Heart right ventricle (tissue), 16 donors: ENCODE measurements around the gene NIT2. TPM values are rescaled to one million over a fixed set of nuclear protein-coding genes. Genes with fewer than 3 reads are reported as not detected.
A peak's percentile ranks its signal among the peaks of the same experiment; 100 is the strongest.

ENCODE experiments used
- ATAC-seq, 8 donors: fragments of 200-7000 bp; cut with Tn5 transposase; one replicate each; pipeline ENCODE4 v1.9.1; 2020; ENCODE audit warnings: mild to moderate bottlenecking in 8 of 8, moderate library complexity in 8 of 8, moderate number of reproducible peaks in 1 of 8
- DNase-seq, 2 donors: peaks; one replicate each; pipeline ENCODE4 v3.0.0-alpha.2; 2020
- H3K27ac ChIP-seq, 10 donors: fragments of 200-600 bp; sonication (generic) in 2 of 10; one replicate each; pipeline versions ENCODE4 v1.5.0 to v1.8.0; 2020 to 2022; ENCODE audit warnings: mild to moderate bottlenecking in 3 of 10
- H3K27me3 ChIP-seq, 7 donors: fragments of 200-600 bp; one replicate each; pipeline ENCODE4 v1.8.0; 2021 to 2022; ENCODE audit warnings: mild to moderate bottlenecking in 2 of 7
- H3K36me3 ChIP-seq, 9 donors: fragments of 200-600 bp; sonication (generic) in 1 of 9; one replicate each; pipeline versions ENCODE4 v1.5.0 to v1.8.0; 2020 to 2022; ENCODE audit warnings: mild to moderate bottlenecking in 2 of 9
- H3K4me1 ChIP-seq, 9 donors: fragments of 200-600 bp; sonication (generic) in 1 of 9; one replicate each; pipeline versions ENCODE4 v1.5.0 to v1.8.0; 2020 to 2022; ENCODE audit warnings: mild to moderate bottlenecking in 4 of 9
- H3K4me3 ChIP-seq, 10 donors: fragments of 200-600 bp; sonication (generic) in 2 of 10; one replicate each; pipeline versions ENCODE4 v1.5.0 to v1.8.0; 2020 to 2022; ENCODE audit warnings: mild to moderate bottlenecking in 7 of 10, moderate library complexity in 2 of 10
- H3K9me3 ChIP-seq, 11 donors: fragments of 200-600 bp in 10 of 11; sonication (generic) in 2 of 11; one replicate each; pipeline versions ENCODE4 v1.5.0 to v1.8.0; 2013 to 2022; ENCODE audit warnings: mild to moderate bottlenecking in 2 of 11, control low read depth in 1 of 11, moderate library complexity in 1 of 11
- WGBS, 2 donors: extraction: QIAGEN DNeasy Blood & Tissue Kit; methylation state at CpG; one replicate each; pipeline ENCODE4 v1.1.7; 2013; ENCODE audit warnings: inconsistent platforms in 1 of 2; 5-methylcytosine and 5-hydroxymethylcytosine counted together
- intact Hi-C, 10 donors: fragments of 100-400 bp; cut with DNase I; formaldehyde crosslinking; loops; one replicate each; pipeline versions ENCODE4 v1.11.1 to v1.14.2; 2022
- polyA plus RNA-seq, 2 donors: library from polyadenylated mRNA; stranded (reverse); fragments of 200-250 nt; gene quantifications; one replicate each; pipeline ENCODE4 v1.2.3, GENCODE V29; 2013
- total RNA-seq, 10 donors: library from RNA; stranded (reverse); fragmentation: NEBNext Ultra II Directional in 3 of 10; extraction: Animal tissue kit (Norgen Biotek cat#: 25700) in 3 of 10; gene quantifications; one replicate each; pipeline versions ENCODE4 v1.2.1 to v1.2.4, GENCODE V29; 2021 to 2023
- TF ChIP-seq, protein P1 (sequence below), 9 donors: fragments of 200-600 bp; sonication (generic) in 2 of 9; IDR thresholded peaks; one replicate each; pipeline versions ENCODE4 v1.5.0 to v1.8.0; 2021 to 2022; ENCODE audit warnings: antibody characterized with exemption in 9 of 9, mild to moderate bottlenecking in 5 of 9, moderate library complexity in 1 of 9
- donor health status: Arrhythmogenic right ventricular cardiomyopathy.
- donor health status: ischemic (EF 13 %, LVEDD 7.1; RV severe dilation, severe dysfunction).
- donor health status: healthy with polysubstance abuse.
- donor health status: DM: no; HTN: yes; CAD: no.
- donor health status: DM: no; HTN: no; CAD: no.
- donor health status: ischemic (EF 25% LVEDD 6.9; RV normal size, moderate dysfunction).
- donor health status: ischemic (EF 25% LVEDD 5.7; RV mildly dilated, moderate dysfunction).
- donor health status: healthy.
- donor health status: DM: yes; HTN: yes; CAD: no.
- donor health status: Ischemic cardiomyopathy.
- donor health status: ischemic (EF 35%, LVEDD 5.7; RV mildly dilated, moderate dysfunction).
- donor health status: nonischemic (EF 11% LVEDD 7.7; RV severe dilation, severe dysfunction).
- donor health status: DM: yes; HTN: yes; CAD: no.
- donor health status: PGD.
- donor health status: ischemic (EF 29% LVEDD 5.4; RV normal size, mild dysfunction).
- donor health status: nonischemic (EF 23%, LVEDD 6.1; RV moderate dilation, normal function).

NIT2 gene
- total and polyA plus RNA-seq, 12 donors: 14.7 to 56.7 (median 44.0) TPM

- ATAC-seq (no peak), DNase-seq (no peak)
- peaks cover 0 to 87% (median 45%) of the 10 kb centered on the region in 9 donors for H3K36me3 ChIP-seq
- H3K27ac ChIP-seq: no peak overlapping the region
- H3K4me3 ChIP-seq: no peak overlapping the region
- TF ChIP-seq, protein P1, sequence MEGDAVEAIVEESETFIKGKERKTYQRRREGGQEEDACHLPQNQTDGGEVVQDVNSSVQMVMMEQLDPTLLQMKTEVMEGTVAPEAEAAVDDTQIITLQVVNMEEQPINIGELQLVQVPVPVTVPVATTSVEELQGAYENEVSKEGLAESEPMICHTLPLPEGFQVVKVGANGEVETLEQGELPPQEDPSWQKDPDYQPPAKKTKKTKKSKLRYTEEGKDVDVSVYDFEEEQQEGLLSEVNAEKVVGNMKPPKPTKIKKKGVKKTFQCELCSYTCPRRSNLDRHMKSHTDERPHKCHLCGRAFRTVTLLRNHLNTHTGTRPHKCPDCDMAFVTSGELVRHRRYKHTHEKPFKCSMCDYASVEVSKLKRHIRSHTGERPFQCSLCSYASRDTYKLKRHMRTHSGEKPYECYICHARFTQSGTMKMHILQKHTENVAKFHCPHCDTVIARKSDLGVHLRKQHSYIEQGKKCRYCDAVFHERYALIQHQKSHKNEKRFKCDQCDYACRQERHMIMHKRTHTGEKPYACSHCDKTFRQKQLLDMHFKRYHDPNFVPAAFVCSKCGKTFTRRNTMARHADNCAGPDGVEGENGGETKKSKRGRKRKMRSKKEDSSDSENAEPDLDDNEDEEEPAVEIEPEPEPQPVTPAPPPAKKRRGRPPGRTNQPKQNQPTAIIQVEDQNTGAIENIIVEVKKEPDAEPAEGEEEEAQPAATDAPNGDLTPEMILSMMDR (IDR thresholded peaks at IDR 0.05): no peak
- WGBS, 2 donors: 88 to 90% methylated on average over 8 of the region's 8 CpGs
- H3K4me1 ChIP-seq: peaks cover 0 to 34% (median 10%) of the 10 kb centered on the region in 9 donors
- intact Hi-C loops: no loop called here
- peaks cover 0 to 17% (median 11%) of the 10 kb centered on the region in 11 donors for H3K9me3 ChIP-seq
- H3K27me3 ChIP-seq: no peaks in the 10 kb centered on the region
These were observed 50.4 kb downstream of the NIT2 start for GRCh38 chr3:100384733-100385525.

- Histone ChIP-seq H3K9me3 (peaks cover 0 to 18% (median 11%) of the 10 kb centered on the region in 11 donors), H3K36me3 (peaks cover 0 to 77% (median 29%) of the 10 kb centered on the region in 9 donors), H3K4me3 (no peak overlapping the region), H3K27ac (peak overlapping the region in 5 of 10 donors; percentile 16 to 66 (median 35)), H3K27me3 (no peaks in the 10 kb centered on the region), H3K4me1 (peaks cover 0 to 34% (median 10%) of the 10 kb centered on the region in 9 donors)
- ATAC-seq (peak in 6 of 8 donors; percentile 51 to 84 (median 68)), DNase-seq (no peak)
- intact Hi-C loops: no loop called here
- TF ChIP-seq, protein P1 (IDR thresholded peaks at IDR 0.05): no peak
These were observed 52.0 kb downstream of the NIT2 start for GRCh38 chr3:100386437-100387074.

- Histone ChIP-seq H3K27me3 (no peaks in the 10 kb centered on the region), H3K4me1 (peaks cover 0 to 30% (median 10%) of the 10 kb centered on the region in 9 donors), H3K4me3 (no peak overlapping the region), H3K36me3 (peaks cover 0 to 52% (median 15%) of the 10 kb centered on the region in 9 donors), H3K9me3 (peaks cover 0 to 18% (median 11%) of the 10 kb centered on the region in 11 donors), H3K27ac (no peak overlapping the region)
- ATAC-seq: no peak
- intact Hi-C loops: no loop called here
- DNase-seq: no peak
- 97 to 100% methylated on average over 1 of the region's 1 CpG for WGBS, 2 donors
- TF ChIP-seq, protein P1 (IDR thresholded peaks at IDR 0.05): no peak
These were observed 54.5 kb downstream of the NIT2 start for GRCh38 chr3:100389025-100389424.

- ATAC-seq (no peak), DNase-seq (no peak)
- no peak overlapping the region for H3K4me3 ChIP-seq
- TF ChIP-seq, protein P1 (IDR thresholded peaks at IDR 0.05): no peak
- H3K36me3 ChIP-seq: no peaks in the 10 kb centered on the region
- peak overlapping the region in 2 of 10 donors; percentile 3 to 18 for H3K27ac ChIP-seq
- 54 to 61% methylated on average over 2 of the region's 2 CpGs for WGBS, 2 donors
- H3K4me1 ChIP-seq: peaks cover 0 to 60% (median 38%) of the 10 kb centered on the region in 9 donors
- no peaks in the 10 kb centered on the region for H3K27me3 ChIP-seq
- H3K9me3 ChIP-seq: no peaks in the 10 kb centered on the region
- intact Hi-C loops: loop anchor here in 1 of 10 donors (10.0 kb wide), 1 partner anchor 51 kb away; no protein-coding TSS in a partner anchor
These were observed 61.3 kb downstream of the NIT2 start for GRCh38 chr3:100395679-100396431.
